UCSD-AML1 (cell line): ENCODE results near the gene EIF4EBP3.

Experiments used
- DNase-seq: peaks from one replicate; lab custom pipeline; 2025; ENCODE audit not compliant: unreplicated experiment; lab: John Stamatoyannopoulos, UW

EIF4EBP3 gene

DNA sequence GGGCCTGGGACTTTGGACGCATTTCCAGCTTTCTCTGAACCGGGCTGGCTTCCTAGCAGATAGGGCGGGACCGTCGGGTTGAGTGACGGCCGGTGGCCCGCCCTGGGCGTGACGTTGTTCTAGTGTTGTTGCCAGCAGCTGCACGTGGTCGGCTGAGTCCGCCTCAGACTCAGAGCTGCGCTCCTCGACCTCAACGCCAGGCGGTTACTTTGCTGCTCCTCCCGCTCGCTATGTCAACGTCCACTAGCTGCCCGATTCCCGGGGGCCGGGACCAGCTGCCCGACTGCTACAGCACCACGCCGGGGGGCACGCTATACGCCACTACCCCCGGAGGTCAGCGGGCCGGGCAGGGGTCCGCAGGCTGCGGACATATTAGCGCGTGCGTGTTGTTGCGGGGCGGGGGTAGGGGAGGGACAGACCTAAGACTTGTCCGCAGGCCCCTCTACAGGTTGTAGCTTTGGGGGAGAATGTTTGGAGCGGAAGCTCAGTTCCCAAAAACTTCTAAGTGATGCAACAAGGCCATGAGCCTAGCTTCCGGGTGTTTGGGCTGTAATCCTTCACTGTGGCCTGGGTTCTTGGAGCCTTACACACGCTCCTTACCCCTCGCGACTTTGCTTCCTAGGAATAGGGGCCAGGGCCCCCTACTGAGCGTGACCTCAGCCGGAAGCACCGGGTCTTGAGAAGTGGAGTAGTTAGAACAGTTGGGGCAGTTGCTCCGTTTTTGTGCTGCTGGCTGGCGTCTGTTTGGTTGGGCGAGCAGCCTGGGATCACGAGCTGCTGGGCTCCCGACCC, at the start of gene EIF4EBP3:
Gene EIF4EBP3 (plus strand): TSS at position 155 of the 792 bp plus-strand sequence. CDS start 76 bp downstream, at position 231.
- DNase-seq: no peak

DNA sequence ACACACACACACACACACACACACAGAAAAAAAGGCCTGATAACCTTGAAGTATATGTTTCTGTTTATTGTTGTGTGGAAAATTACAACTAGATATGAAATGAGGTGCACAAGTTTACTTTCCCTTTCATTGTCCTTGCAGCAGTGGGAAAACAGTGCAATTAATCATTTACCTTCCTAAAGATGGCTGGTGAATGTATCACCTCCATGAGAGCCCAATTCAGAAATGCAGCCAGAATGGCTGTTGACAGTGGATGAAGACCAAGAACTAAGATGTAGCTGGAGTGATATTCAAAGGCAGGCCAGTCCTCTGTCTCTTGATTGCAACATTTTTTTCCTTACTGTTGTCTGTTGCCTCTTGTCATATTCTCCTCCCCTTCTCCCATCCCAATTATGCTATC, 49.6 kb upstream of the EIF4EBP3 start:
- no peak for DNase-seq

DNA sequence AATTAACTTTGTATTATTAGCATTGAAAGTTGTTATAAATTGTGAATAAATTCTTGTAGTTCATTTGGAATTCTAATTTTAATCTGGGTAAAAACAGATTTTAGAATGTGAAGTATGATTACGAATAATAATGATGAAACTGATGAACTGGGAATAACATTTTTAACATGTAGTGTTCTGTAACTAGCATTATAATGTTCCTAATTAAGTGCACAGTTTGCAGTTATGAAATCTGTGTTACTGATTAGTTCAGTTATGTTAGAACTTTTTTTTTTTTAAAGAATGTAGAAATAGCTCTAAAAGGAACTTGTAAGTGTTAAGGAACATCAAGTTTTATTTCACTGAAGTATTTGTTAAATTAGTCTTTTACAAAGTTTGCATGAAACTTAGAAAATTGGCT, 48.9 kb upstream of the EIF4EBP3 start:
- DNase-seq: no peak

DNA sequence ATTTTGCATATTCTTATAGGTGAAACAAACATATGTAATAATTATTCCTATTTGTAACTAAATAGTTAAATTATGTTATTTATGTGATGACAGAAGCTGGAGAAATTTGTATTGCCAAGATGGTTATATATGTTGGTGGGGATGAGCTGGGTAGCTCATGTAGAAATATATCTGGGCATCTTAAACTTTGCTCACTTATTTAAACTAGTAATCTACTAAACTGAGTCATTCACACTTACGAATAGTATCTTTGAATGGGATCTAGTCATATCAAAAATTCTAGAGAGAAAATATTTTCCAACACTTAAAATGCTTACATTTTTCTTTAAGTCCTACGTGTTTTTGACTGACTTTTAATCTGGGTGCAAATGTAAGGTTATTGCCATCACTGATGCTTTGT, 44.6 kb upstream of the EIF4EBP3 start:
- no peak for DNase-seq

DNA sequence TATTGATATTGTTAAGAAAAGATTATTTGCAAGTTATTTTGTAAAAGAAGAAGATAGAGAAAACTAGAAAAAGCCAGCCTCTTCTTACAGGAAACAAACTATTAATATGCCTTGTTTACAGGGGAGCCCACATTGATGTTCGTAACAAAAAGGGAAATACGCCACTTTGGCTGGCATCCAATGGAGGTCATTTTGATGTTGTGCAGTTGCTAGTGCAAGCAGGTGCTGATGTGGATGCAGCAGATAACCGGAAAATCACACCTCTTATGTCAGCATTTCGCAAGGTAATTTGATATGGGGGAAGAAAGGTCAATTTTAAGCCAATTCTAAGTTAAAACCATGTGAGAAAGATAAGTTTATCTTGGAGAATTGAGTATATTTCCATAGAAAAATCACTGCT, 37.6 kb upstream of the EIF4EBP3 start:
- DNase-seq: no peak

DNA sequence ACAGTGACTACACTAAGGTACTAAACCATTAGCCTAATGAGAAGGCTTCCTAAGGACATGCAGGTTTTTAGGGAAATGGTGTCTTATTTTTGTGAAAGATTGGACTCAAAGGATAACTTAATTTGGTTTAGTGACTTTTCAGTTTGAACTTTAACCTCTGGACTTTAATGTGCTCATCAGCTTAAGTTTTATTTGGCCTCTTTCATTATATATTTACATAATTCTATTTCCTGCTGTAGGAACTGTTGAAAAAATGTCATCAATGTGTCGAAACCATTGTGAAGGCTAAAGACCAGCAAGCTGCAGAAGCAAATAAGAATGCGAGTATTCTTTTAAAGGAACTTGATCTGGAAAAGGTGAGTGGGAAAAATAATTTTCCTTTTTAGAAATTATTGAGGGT, 34.3 kb upstream of the EIF4EBP3 start:
- DNase-seq: no peak

DNA sequence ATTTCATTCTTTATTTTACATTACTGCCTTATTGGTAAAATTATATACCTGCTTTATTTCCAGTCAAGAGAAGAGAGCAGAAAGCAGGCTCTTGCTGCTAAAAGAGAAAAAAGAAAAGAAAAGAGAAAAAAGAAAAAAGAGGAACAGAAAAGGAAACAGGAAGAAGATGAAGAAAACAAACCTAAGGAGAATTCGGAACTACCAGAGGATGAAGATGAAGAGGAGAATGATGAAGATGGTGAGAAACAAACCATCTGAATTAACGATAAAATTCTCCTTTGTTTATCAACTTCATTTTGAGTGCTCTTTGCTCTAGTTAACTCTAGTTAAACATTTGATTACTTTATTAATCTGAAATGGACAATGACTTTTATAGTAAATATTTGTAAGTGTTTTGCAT, 23.5 kb upstream of the EIF4EBP3 start:
- no peak for DNase-seq

DNA sequence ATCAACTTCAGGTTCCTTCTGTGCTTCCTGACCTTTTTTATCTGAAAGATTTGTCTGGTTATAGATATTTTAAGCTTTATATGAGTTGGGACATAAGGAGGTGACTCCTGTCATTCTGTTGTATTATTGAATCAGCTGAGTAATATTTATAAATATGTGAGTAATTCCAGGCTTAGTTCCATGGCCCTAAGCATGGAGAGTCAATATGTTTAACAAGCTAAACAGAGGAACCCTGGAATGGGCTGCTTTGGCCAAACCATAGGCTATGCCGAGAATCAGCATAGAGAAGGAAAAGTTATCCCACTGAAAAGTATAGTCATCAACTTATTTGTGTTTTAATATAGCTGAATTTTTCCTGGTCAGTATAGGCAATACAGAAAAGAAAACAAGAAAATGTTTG, 7.2 kb upstream of the EIF4EBP3 start:
- DNase-seq: no peak

DNA sequence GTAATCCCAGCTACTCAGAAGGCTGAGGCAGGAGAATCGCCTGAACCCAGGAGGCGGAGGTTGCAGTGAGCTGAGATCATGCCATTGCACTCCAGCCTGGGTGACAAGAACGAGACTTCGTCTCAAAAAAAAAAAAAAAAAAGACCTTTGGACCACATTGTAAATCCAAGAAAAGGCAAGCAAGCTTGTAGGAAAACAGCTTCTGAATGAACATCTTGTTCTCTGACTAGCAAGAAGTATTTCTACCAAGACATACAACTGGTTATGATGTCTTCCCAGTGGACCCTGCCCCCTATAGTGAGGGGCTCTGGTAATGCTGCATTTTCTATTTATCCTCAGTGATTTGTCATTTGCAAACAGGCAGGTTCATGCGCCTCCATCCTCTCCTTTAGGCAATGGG, 4.5 kb upstream of the EIF4EBP3 start:
- no peak for DNase-seq

DNA sequence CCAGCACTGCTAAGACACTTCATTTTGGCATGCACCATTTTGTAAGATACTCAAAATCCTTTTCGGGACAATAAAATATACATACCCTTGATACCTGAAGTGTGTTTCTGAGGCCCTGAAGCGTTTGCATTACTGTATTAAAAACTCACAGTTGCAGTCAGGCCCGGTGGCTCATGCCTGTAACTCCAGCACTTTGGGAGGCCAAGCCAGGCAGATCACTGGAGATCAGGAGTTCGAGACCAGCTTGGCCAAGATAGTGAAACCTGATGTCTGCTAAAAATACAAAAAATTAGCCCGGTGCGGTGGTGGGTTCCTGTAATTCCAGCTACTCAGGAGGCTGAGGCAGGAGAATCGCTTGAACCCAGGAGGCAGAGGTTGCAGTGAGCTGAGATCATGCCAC, 2.5 kb upstream of the EIF4EBP3 start:
- no peak for DNase-seq

DNA sequence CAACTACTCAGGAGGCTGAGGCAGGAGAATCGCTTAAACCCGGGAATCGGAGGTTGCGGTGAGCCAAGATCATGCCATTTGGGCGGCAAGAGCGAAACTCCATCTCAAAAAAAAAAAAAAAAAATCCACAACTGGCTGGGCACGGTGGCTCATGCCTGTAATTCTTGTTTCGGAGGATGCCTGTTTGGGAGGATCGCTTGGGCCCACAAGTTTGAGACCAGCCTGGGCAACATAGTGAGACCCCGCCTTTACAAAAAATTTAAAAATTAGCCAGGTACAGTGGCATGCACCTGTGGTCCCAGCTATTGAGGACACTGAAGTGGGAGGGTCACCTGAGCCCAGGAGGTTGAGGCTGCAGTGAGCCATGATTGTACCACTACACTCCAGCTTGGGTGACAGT, 1.9 kb upstream of the EIF4EBP3 start:
- no peak for DNase-seq

DNA sequence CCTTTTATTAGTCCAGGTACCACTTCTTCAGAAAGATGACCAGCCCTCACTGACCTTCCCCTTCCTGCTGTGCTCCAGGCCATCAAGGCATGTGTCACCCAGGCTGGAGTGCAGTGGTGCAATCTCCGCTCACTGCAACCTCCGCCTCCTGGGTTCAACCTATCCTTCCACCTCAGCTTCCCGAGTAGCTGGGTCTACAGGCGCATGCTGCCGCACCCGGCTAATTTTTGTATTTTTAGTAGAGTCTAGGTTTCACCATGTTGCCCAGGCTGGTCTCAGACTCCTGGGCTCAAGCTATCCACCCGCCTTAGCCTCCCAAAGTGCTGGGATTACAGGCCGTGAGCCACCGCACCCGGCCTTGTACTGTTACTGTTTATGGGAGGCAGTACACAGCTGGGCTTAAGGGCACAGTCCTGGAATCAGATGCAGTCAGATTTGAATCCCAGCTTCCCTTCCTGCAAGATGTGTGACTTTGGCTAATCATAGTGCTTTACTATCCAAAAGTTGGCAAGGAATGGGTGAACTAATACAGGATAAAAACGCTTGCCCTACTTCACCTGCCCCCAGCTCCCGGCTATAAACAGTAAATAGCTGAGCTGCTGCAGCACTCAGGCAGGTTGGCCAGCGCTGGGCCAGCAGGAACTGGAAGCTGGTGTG, 483 bp upstream of the EIF4EBP3 start:
- no peak for DNase-seq

DNA sequence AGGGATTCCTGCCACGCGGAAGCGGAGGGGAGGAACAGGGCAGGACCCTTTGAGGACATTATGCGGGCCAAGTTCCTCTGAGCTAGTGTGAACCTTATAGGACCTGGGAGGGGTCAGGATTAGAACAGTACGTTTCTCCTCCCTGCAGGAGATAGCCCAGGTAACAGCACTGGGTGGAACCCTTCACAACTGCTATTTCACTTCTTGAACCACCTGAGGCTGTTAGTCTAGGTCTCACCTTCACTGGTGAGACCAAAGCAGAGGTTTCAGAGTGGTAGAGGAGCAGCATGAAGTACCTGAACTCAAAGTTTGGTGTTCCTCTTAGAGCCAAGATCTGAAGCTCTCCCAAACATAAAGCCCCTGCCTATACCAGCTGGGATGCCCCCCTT, 832 bp downstream of the EIF4EBP3 start:
- DNase-seq: no peak

DNA sequence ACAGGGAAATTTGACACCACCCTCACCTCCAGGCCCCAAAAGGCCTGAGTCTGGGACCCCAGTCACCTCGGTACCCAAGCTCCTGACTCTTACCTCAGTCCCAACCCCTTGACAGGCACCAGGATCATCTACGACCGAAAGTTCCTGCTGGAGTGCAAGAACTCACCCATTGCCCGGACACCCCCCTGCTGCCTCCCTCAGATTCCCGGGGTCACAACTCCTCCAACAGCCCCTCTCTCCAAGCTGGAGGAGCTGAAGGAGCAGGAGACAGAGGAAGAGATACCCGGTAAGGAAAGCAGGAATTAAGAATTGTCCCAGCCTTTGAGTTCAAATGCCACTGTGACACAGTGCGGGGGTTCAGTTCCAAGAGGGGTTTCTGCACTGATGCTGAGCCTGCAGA, 1.3 kb downstream of the EIF4EBP3 start:
- DNase-seq: no peak

DNA sequence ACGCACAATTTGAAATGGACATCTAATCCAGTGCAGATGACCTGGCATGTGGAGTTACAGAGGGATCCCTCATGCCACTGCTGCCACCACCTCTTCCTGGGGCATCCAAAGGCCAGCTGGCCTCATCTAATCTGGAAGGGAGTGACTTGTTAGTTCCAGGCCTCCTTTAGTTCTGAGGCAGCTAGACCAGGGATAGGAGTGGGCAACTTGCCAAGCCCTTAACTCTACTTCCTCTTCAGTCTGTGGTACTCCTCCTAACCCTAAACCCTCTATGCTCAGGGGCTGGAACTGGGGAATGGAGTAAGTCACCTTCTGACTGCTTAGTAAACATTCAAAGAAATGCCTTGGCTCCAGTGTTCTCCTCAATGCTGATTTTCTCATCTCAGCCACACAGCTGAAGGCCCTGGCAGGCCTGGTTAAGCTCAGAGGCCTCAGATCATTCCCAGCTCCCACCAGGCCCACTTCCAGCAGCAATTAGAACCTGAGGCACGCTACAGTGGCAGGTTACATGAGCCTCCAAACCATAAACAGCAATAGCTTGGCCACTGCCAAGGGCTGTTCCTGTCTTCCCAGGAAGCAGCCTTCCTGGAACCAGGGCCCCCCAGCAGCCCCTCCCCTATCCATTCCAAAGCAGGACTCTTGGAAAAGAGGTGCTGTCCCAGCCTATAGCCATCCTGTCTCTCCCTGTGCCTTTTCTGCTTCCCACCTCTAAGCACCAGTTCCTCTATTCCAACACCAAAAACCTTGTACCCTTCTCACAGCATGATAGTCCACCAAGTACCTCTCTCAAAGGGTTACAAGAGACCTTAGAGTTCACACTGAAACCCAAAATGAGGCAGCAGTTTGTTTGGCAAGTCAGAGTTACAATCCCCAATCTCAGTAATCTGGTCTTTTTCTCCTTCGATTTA, 2.0 kb downstream of the EIF4EBP3 start:
- DNase-seq: peak; percentile 37

DNA sequence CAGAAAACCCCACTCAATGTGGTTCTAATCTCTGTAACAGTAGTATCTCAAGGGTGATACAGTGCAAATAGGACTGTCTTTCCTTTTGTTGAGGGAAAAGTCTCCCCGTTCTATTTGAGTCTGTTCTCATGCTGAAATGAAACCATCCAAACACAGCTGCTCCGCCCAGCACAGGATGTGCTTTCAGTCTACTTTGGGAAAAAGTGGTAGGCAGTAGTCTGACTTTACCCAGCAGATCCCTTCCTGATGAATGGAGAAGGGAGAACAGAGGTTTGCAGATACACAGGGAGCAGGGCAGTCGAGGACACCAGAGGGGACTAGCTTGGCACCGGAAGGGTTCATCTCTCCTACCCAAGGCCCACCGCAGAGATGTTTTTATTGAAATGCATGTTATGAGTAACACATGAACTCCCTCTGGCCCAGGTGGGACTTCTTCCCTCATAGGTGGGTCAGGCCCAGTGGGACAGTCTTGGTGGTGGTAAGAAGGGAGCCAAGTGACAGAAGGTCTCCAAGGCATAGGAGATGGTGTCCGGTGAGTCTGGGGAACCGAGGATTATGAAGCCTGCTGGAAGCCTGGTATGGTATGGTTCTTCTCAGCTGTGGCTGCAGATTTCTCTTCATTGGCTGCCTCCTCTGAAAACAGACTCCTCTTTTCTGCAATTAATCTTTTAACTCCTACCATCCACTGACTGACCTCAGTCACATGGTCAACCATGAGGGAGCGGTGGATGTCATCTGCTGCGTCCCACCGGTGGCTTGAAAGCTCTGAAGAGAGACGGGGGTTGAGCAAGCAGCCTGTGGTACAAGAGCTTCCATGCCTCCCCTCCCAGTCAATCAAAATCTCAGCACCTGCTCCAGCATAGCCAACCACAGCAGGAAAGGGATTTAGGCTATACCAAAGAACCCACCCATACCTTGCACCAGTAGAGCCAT, 3.0 kb downstream of the EIF4EBP3 start:
- DNase-seq: no peak

DNA sequence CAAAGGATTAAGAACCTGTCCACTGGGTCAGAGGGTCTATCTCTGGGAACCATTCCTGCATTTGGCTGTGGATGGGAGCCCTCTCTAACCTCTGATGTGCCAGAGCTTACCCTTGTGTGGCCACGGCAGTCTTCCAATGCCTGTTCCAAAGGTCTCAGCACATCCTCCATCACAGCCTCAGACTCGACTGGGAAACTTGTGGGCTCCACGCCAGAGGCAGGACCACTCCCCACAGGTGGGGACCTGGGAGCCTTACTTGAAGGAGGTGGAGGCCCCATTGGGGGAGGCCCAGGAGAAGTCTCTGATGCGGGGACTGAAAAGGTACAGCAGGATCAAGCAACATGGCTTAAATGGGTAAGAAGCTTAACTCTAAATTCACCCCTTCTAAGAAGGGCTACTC, 4.4 kb downstream of the EIF4EBP3 start:
- DNase-seq: no peak

DNA sequence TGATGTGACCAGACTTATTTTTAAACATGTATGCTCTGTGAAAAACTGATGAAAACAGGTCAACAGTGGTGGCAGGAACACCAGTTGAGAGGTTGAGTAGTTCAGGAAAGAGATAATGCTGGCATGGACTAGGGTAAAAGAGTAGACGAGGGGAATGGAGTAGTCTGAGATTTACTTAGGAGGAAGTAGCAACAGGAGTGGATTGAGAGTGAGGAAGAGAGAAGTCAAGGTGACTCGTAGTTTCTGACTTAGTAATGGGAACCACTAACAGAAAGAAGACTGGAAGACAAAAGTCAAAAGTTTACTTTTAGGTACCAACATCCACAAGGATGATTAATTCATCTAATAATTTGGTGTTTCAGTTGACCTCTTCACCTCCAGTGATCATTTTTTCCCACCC, 6.2 kb downstream of the EIF4EBP3 start:
- no peak for DNase-seq

DNA sequence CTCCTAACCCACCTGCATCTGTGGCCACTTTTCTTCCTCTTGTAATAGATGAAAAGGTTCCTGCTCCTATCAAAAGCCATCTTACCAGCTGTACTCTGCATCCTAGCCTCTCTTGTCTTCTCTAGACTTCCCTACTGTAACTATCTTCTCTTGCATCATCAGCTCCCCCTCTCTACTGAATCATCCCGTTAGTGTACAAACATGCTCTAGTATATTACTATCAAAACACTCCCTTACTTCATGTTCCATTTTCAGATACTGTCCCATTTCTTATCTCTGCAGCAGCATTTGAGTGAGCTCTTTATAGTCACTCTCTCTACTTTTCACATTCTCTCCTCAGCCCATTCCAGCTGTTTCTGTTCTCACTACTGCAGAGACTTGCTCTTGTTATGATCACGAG, 7.0 kb downstream of the EIF4EBP3 start:
- DNase-seq: no peak

DNA sequence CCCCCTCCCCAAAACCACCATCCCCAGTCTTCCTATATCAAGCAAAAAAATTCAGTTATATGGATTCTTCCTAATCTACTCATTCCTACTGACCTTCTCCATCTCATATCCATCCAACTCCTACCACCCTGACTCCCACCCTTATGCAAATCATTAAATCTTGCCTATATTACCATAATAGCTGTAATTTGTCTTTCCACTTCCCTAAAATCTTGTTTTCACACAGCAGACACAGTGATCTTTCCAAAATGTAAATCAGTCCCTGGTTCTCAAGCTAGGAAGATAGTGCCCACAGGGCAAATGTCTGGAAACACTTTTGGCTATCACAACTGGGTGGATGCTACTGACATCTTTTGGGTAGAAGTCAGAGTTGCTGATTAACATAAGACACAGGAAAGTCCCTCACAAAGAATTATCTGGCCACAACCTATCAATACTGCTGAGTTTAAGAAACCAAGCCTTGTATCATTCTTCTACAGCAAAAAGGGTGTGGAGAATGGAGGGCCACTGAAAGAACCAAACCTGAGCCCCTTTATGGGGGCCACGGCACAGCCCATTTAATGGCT, 8.4 kb downstream of the EIF4EBP3 start:
- no peak for DNase-seq
